ENCODE measurements around the gene USP31.

Gene USP31

GRCh38 chr16:23092801-23093117 lies 56.5 kb downstream of the USP31 start:
- no peak overlapping the region for H3K4me3 ChIP-seq (ENCODE audit: control insufficient read depth, low read depth, low read length)
- no peak for TF ChIP-seq CTCF (conservative IDR thresholded peaks at IDR 0.05; ENCODE audit: control insufficient read depth, insufficient read depth, low read depth, low read length)
- DNase-seq (ENCODE audit: low read depth): no peak

GRCh38 chr16:23092072-23092800 lies 57.0 kb downstream of the USP31 start:
- DNase-seq (ENCODE audit: low read depth): no peak
- no peak for TF ChIP-seq CTCF (conservative IDR thresholded peaks at IDR 0.05; ENCODE audit: control insufficient read depth, insufficient read depth, low read depth, low read length)
- no peak overlapping the region for H3K4me3 ChIP-seq (ENCODE audit: control insufficient read depth, low read depth, low read length)

GRCh38 chr16:23089111-23089510 lies 60.1 kb downstream of the USP31 start:
- DNase-seq (ENCODE audit: low read depth): no peak
- TF ChIP-seq CTCF (conservative IDR thresholded peaks at IDR 0.05; ENCODE audit: control insufficient read depth, insufficient read depth, low read depth, low read length): no peak
- no peak overlapping the region for H3K4me3 ChIP-seq (ENCODE audit: control insufficient read depth, low read depth, low read length)

- H3K4me3 ChIP-seq (ENCODE audit: control insufficient read depth, low read depth, low read length): no peak overlapping the region
- TF ChIP-seq CTCF (conservative IDR thresholded peaks at IDR 0.05; ENCODE audit: control insufficient read depth, insufficient read depth, low read depth, low read length): no peak
- DNase-seq (ENCODE audit: low read depth): no peak
Observed at GRCh38 chr16:23088018-23088417, 61.2 kb downstream of the USP31 start.

GRCh38 chr16:23085949-23086348 lies 63.3 kb downstream of the USP31 start:
- no peak for TF ChIP-seq CTCF (conservative IDR thresholded peaks at IDR 0.05; ENCODE audit: control insufficient read depth, insufficient read depth, low read depth, low read length)
- no peak overlapping the region for H3K4me3 ChIP-seq (ENCODE audit: control insufficient read depth, low read depth, low read length)
- no peak for DNase-seq (ENCODE audit: low read depth)

- DNase-seq (ENCODE audit: low read depth): no peak
Observed at GRCh38 chr16:23082161-23082788, 67.0 kb downstream of the USP31 start.

More at GRCh38 chr16:23082161-23082788, 67.0 kb downstream of the USP31 start:
- H3K4me3 ChIP-seq (ENCODE audit: control insufficient read depth, low read depth, low read length): no peak overlapping the region
- TF ChIP-seq CTCF (conservative IDR thresholded peaks at IDR 0.05; ENCODE audit: control insufficient read depth, insufficient read depth, low read depth, low read length): no peak

Measured in fibroblast of mammary gland (primary cell).